ENCODE data around the gene IPO13.

IPO13 gene

GRCh38 chr1:43978551-43979260 lies 32.0 kb downstream of the IPO13 start, which contains the start of gene B4GALT2:
Gene B4GALT2, plus strand, starts transcription at chr1:43979210. Its CDS starts 1,951 bp downstream, at chr1:43981161.
- no peaks in the 10 kb centered on the region for H3K9me3 ChIP-seq (ENCODE audit: insufficient read depth, low read length, severe bottlenecking)
- peaks cover 43% of the 10 kb centered on the region for H3K4me1 ChIP-seq (ENCODE audit: insufficient read depth, low read length)
- H2AFZ ChIP-seq (ENCODE audit: low read depth, low read length): no peak within 1 kb of the TSS
- peak; percentile 33 for DNase-seq
- peak within 1 kb of the TSS; percentile 35; the same call in 1 of the 2 replicates for H3K9ac ChIP-seq (ENCODE audit: low read depth, low read length)
- peaks cover 7% of the 10 kb centered on the region for H3K27me3 ChIP-seq (ENCODE audit: insufficient read depth, low read length, poor library complexity)
- H4K20me1 ChIP-seq (ENCODE audit: insufficient read depth, low read length): peaks cover 30% of the 10 kb centered on the region
- H3K36me3 ChIP-seq (ENCODE audit: insufficient read depth, low read length): peaks cover 27% of the 10 kb centered on the region
- ATAC-seq (ENCODE audit: insufficient read depth, low read depth): no peak
- TF ChIP-seq EZH2 (IDR thresholded peaks at IDR 0.05; ENCODE audit: borderline replicate concordance, low read depth, low read length, severe bottlenecking) (no peak), CTCF (IDR thresholded peaks at IDR 0.05; ENCODE audit: borderline replicate concordance, extremely low read depth, low read length, poor library complexity, severe bottlenecking) (no peak)
- peak within 1 kb of the TSS; percentile 58 for H3K4me2 ChIP-seq (ENCODE audit: insufficient read depth, low read length)
- peaks cover 24% of the 10 kb centered on the region for H3K79me2 ChIP-seq (ENCODE audit: insufficient read depth, low read length)
- no peak within 1 kb of the TSS for H3K27ac ChIP-seq (ENCODE audit: low read length)
- peak within 1 kb of the TSS in 1 of 2 experiments; percentile 53; a peak in 2 of 4 replicates for H3K4me3 ChIP-seq (ENCODE audit: low read depth in 1 of 2, low read length in 2 of 2)

- Histone ChIP-seq H3K9me3 (ENCODE audit: insufficient read depth, low read length, severe bottlenecking) (no peaks in the 10 kb centered on the region), H3K79me2 (ENCODE audit: insufficient read depth, low read length) (peaks cover 24% of the 10 kb centered on the region), H3K4me3 (ENCODE audit: low read depth in 1 of 2, low read length in 2 of 2) (no peak overlapping the region), H3K4me2 (ENCODE audit: insufficient read depth, low read length) (peak overlapping the region; percentile 48; the same call in 1 of the 2 replicates), H3K36me3 (ENCODE audit: insufficient read depth, low read length) (peaks cover 27% of the 10 kb centered on the region), H2AFZ (ENCODE audit: low read depth, low read length) (no peak overlapping the region), H4K20me1 (ENCODE audit: insufficient read depth, low read length) (peaks cover 30% of the 10 kb centered on the region), H3K27ac (ENCODE audit: low read length) (no peak overlapping the region), H3K4me1 (ENCODE audit: insufficient read depth, low read length) (peaks cover 38% of the 10 kb centered on the region), H3K9ac (ENCODE audit: low read depth, low read length) (no peak overlapping the region; the same call in 1 of the 2 replicates), H3K27me3 (ENCODE audit: insufficient read depth, low read length, poor library complexity) (peaks cover 7% of the 10 kb centered on the region)
- TF ChIP-seq CTCF (IDR thresholded peaks at IDR 0.05; ENCODE audit: borderline replicate concordance, extremely low read depth, low read length, poor library complexity, severe bottlenecking): no peak
- no peak for TF ChIP-seq EZH2 (IDR thresholded peaks at IDR 0.05; ENCODE audit: borderline replicate concordance, low read depth, low read length, severe bottlenecking)
- ATAC-seq (ENCODE audit: insufficient read depth, low read depth) (no peak), DNase-seq (no peak)
Observed at GRCh38 chr1:43979261-43979527, 32.4 kb downstream of the IPO13 start.

- H3K9me3 ChIP-seq (ENCODE audit: insufficient read depth, low read length, severe bottlenecking): no peaks in the 10 kb centered on the region
- H4K20me1 ChIP-seq (ENCODE audit: insufficient read depth, low read length): peaks cover 30% of the 10 kb centered on the region
- H3K36me3 ChIP-seq (ENCODE audit: insufficient read depth, low read length): peaks cover 27% of the 10 kb centered on the region
- no peak overlapping the region for H3K27ac ChIP-seq (ENCODE audit: low read length)
- H3K4me2 ChIP-seq (ENCODE audit: insufficient read depth, low read length): peak overlapping the region; percentile 48
- H3K4me1 ChIP-seq (ENCODE audit: insufficient read depth, low read length): peaks cover 35% of the 10 kb centered on the region
- DNase-seq (peak; percentile 35), ATAC-seq (ENCODE audit: insufficient read depth, low read depth) (no peak)
- H3K9ac ChIP-seq (ENCODE audit: low read depth, low read length): no peak overlapping the region; the same call in 1 of the 2 replicates
- peaks cover 7% of the 10 kb centered on the region for H3K27me3 ChIP-seq (ENCODE audit: insufficient read depth, low read length, poor library complexity)
- no peak overlapping the region for H2AFZ ChIP-seq (ENCODE audit: low read depth, low read length)
- peak overlapping the region in 1 of 2 experiments; percentile 9; a peak in 1 of 4 replicates for H3K4me3 ChIP-seq (ENCODE audit: low read depth in 1 of 2, low read length in 2 of 2)
- TF ChIP-seq CTCF (IDR thresholded peaks at IDR 0.05; ENCODE audit: borderline replicate concordance, extremely low read depth, low read length, poor library complexity, severe bottlenecking) (no peak), EZH2 (IDR thresholded peaks at IDR 0.05; ENCODE audit: borderline replicate concordance, low read depth, low read length, severe bottlenecking) (no peak)
- peaks cover 24% of the 10 kb centered on the region for H3K79me2 ChIP-seq (ENCODE audit: insufficient read depth, low read length)
Observed at GRCh38 chr1:43979528-43980254, 32.9 kb downstream of the IPO13 start.
